ENCODE results near the gene SRSF4. TPM values are rescaled to one million over a fixed set of nuclear protein-coding genes. Genes with fewer than 3 reads are reported as not detected.

The SRSF4 gene
- total RNA-seq, 1 donor = 44.0 TPM

- DNase-seq (ENCODE audit: low read depth) = no peak
These were observed 51.8 kb downstream of the SRSF4 start for GRCh38 chr1:29129916-29130315.

DNA sequence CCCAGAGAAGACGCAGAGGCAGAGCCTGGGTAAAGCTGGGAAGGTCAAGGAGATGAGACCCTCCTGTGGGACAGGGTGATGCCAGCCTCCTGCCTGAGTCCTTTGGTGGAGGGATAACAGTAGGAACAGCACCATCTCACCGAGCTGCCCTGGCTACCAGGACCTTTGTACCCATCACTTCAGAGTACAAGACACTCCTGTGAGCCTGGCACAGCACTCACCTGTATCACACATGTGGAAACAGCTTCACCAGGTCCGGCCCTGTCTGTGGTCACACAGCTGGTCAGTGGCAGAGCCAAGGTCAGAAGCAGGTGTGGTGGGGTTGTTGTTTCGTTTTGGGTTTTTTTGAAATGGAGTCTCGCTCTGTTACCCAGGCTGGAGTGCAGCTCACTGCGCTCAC is 53.0 kb downstream of the SRSF4 start:
- DNase-seq (ENCODE audit: low read depth) = no peak
- no peak overlapping the region for H3K4me3 ChIP-seq (ENCODE audit: low read depth, low read length)
- TF ChIP-seq, protein P1, sequence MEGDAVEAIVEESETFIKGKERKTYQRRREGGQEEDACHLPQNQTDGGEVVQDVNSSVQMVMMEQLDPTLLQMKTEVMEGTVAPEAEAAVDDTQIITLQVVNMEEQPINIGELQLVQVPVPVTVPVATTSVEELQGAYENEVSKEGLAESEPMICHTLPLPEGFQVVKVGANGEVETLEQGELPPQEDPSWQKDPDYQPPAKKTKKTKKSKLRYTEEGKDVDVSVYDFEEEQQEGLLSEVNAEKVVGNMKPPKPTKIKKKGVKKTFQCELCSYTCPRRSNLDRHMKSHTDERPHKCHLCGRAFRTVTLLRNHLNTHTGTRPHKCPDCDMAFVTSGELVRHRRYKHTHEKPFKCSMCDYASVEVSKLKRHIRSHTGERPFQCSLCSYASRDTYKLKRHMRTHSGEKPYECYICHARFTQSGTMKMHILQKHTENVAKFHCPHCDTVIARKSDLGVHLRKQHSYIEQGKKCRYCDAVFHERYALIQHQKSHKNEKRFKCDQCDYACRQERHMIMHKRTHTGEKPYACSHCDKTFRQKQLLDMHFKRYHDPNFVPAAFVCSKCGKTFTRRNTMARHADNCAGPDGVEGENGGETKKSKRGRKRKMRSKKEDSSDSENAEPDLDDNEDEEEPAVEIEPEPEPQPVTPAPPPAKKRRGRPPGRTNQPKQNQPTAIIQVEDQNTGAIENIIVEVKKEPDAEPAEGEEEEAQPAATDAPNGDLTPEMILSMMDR (IDR thresholded peaks at IDR 0.05; ENCODE audit: insufficient read depth, low read depth, low read length) = no peak

More at GRCh38 chr1:29129916-29130315, 51.8 kb downstream of the SRSF4 start:
- H3K4me3 ChIP-seq (ENCODE audit: low read depth, low read length) = no peak overlapping the region
- TF ChIP-seq, protein P1 (IDR thresholded peaks at IDR 0.05; ENCODE audit: insufficient read depth, low read depth, low read length) = no peak

- H3K4me3 ChIP-seq (ENCODE audit: low read depth, low read length) = no peak overlapping the region
- no peak for DNase-seq (ENCODE audit: low read depth)
- TF ChIP-seq, protein P1 (IDR thresholded peaks at IDR 0.05; ENCODE audit: insufficient read depth, low read depth, low read length) = no peak
These were observed 55.5 kb downstream of the SRSF4 start for GRCh38 chr1:29126198-29126597.

DNA sequence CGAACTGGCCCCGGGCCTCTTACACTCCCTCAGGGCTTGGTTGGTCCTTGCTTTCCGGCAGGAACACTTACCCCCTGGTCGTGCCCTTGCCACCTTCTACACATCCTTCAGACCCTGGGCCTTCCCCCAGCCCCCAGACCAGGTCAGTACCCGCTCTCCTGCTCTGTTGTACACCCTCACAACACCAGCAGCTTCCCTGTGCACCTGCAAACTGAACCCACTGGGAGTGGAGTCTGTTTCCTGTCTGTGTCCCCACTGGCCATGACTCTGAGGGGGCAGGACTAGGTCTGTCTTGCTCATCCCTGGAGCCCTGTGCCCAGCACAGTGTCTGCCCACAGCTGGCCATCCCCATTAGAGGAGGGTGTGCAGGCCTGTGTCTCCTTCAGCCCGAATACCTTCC is 55.9 kb downstream of the SRSF4 start:
- TF ChIP-seq, protein P1 (IDR thresholded peaks at IDR 0.05; ENCODE audit: insufficient read depth, low read depth, low read length) = no peak
- DNase-seq (ENCODE audit: low read depth) = no peak
- H3K4me3 ChIP-seq (ENCODE audit: low read depth, low read length) = no peak overlapping the region

DNA sequence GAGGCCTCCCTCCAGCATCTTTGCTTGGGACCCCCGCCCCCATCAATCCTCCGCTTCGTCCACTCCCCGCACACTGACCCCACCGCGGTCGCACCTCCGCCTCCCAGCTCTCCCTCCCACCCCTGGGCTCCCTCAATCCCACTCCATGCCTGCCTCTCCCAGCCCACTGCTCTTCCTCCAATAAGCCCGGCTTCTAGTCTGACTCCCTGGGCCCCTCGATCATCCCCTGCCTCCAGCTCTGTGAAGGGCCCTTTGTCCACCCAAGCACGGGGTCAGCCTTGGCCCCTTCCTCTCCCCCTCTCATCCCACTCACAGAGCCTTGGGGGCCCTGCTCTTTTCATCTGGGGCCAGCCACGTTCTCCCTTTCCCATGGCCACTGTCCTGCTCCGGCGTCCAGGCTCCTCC is 56.5 kb downstream of the SRSF4 start:
- DNase-seq (ENCODE audit: low read depth) = no peak
- TF ChIP-seq, protein P1 (IDR thresholded peaks at IDR 0.05; ENCODE audit: insufficient read depth, low read depth, low read length) = no peak

GRCh38 chr1:29124366-29125236 is 57.1 kb downstream of the SRSF4 start:
- DNase-seq (ENCODE audit: low read depth) = peak; percentile 74
- TF ChIP-seq, protein P1 (IDR thresholded peaks at IDR 0.05; ENCODE audit: insufficient read depth, low read depth, low read length) = peak; percentile 68
- H3K4me3 ChIP-seq (ENCODE audit: low read depth, low read length) = peak overlapping the region; percentile 70

More for the DNA sequence above, 56.5 kb downstream of the SRSF4 start:
- peak overlapping the region; percentile 70 for H3K4me3 ChIP-seq (ENCODE audit: low read depth, low read length)

Data from fibroblast of villous mesenchyme (primary cell).